ENCODE results near the gene PLXDC2. TPM values are rescaled to one million over a fixed set of nuclear protein-coding genes. Genes with fewer than 3 reads are reported as not detected.

PLXDC2 gene
- total RNA-seq, 1 donor from 2014 or later: 0.86 TPM

- TF ChIP-seq CTCF (conservative IDR thresholded peaks at IDR 0.05; ENCODE audit: low read depth, low read length): no peak
- H3K4me3 ChIP-seq (ENCODE audit: low read depth, low read length): peak overlapping the region; percentile 83
- no peak for DNase-seq (ENCODE audit: low read depth)
These were observed 1.0 kb upstream of the PLXDC2 start for GRCh38 chr10:19815036-19815730.

DNA sequence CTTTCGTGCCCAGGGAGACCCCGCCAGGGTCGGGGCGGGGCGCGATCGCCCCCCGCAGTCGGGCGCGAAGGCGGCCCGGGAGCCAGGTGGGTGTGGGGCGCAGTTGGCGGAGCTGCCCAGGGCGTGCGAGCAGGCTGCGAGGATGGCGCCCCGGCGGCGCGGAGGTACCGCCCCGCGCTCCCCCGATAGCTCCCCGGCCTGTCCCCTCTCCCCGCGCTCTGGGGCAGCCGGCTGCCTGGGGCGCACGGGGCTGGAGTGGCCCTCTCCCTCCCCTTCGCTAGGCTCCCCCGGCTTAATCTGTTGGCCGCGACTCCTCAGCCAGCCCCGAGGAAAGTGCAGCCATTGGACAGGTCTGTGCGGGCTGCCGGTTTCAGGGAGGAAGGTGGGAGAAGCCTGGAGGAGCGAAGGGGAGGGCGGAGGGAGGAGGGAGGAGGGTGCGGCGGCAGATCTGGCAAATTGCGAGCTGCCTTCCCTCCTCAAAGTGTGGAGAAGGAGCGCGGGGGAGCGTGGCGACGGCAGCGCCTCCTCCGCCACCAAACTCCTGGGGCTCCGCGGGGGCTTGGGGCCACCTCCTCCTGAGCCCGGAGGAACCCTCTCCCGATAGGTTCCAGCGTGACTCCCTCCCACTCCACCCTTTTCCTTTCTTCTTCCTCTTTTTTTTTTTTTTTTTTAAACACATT lies 361 bp upstream of the PLXDC2 start:
- no peak for TF ChIP-seq CTCF (conservative IDR thresholded peaks at IDR 0.05; ENCODE audit: low read depth, low read length)
- peak overlapping the region; percentile 83 for H3K4me3 ChIP-seq (ENCODE audit: low read depth, low read length)
- no peak for DNase-seq (ENCODE audit: low read depth)

- TF ChIP-seq CTCF (conservative IDR thresholded peaks at IDR 0.05; ENCODE audit: low read depth, low read length): peak; percentile 32
- peak overlapping the region; percentile 83 for H3K4me3 ChIP-seq (ENCODE audit: low read depth, low read length)
- no peak for DNase-seq (ENCODE audit: low read depth)
These were observed 1.1 kb downstream of the PLXDC2 start for GRCh38 chr10:19817231-19817933.

GRCh38 chr10:19818876-19819275 lies 2.6 kb downstream of the PLXDC2 start:
- H3K4me3 ChIP-seq (ENCODE audit: low read depth, low read length): peak overlapping the region; percentile 83
- no peak for TF ChIP-seq CTCF (conservative IDR thresholded peaks at IDR 0.05; ENCODE audit: low read depth, low read length)
- DNase-seq (ENCODE audit: low read depth): no peak

DNA sequence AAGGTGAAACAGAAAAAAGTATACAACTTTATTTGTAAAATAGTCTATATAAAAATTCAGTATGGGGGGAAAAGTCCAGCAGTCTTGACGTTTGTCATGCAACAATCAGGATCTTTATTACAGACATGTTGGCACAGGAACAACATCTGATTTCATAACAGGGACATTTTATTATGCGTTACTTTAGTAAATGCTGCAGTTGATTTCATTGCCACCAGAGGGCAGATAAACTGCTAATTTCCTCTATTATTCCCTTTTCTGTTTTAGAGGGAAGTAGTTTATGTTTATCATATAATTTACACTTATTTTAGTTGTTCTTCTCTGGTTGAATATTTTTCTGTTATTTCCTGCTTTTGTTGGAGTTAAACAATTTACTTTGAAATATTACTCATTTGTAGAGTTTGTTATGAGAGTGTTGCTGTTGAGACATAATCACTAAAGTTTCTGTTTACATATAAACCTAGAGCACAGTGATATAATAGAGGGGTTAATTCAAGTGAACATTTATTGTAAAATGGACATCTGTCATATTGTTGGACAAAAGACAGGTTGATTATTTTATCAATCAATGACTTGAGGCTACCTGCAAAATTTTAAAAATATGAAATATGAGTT lies 3.3 kb downstream of the PLXDC2 start:
- no peak overlapping the region for H3K4me3 ChIP-seq (ENCODE audit: low read depth, low read length)
- TF ChIP-seq CTCF (conservative IDR thresholded peaks at IDR 0.05; ENCODE audit: low read depth, low read length): peak; percentile 71
- DNase-seq (ENCODE audit: low read depth): no peak

GRCh38 chr10:19824381-19825342 lies 8.4 kb downstream of the PLXDC2 start:
- TF ChIP-seq CTCF (conservative IDR thresholded peaks at IDR 0.05; ENCODE audit: low read depth, low read length): no peak
- no peak overlapping the region for H3K4me3 ChIP-seq (ENCODE audit: low read depth, low read length)
- no peak for DNase-seq (ENCODE audit: low read depth)

Measured in epithelial cell of proximal tubule (primary cell).